ENCODE measurements around the gene SKI. TPM values are rescaled to one million over a fixed set of nuclear protein-coding genes. Genes with fewer than 3 reads are reported as not detected.
A peak's percentile ranks its signal among the peaks of the same experiment; 100 is the strongest.

Gene SKI
- total RNA-seq, 1 donor from 2014 or later = 55.7 TPM

- Mint-ChIP-seq H3K27me3 (no peaks in the 10 kb centered on the region), H3K4me3 (no peak overlapping the region), H3K9me3 (no peaks in the 10 kb centered on the region), H3K27ac (no peak overlapping the region), H3K36me3 (no peaks in the 10 kb centered on the region), H3K4me1 (ENCODE audit: unreplicated experiment) (peaks cover 13% of the 10 kb centered on the region)
- no peak for DNase-seq (ENCODE audit: extremely low spot score, unreplicated experiment)
- TF ChIP-seq CTCF (conservative IDR thresholded peaks at IDR 0.05) = no peak
Measured at GRCh38 chr1:2195785-2196184, 32.3 kb upstream of the SKI start.

GRCh38 chr1:2196901-2197638 lies 31.0 kb upstream of the SKI start:
- DNase-seq (ENCODE audit: extremely low spot score, unreplicated experiment) = no peak
- Mint-ChIP-seq H3K4me3 (no peak overlapping the region), H3K27ac (no peak overlapping the region), H3K36me3 (no peaks in the 10 kb centered on the region), H3K4me1 (ENCODE audit: unreplicated experiment) (peaks cover 7% of the 10 kb centered on the region), H3K9me3 (no peaks in the 10 kb centered on the region), H3K27me3 (no peaks in the 10 kb centered on the region)
- no peak for TF ChIP-seq CTCF (conservative IDR thresholded peaks at IDR 0.05)

- Mint-ChIP-seq H3K4me3 (no peak overlapping the region), H3K27me3 (no peaks in the 10 kb centered on the region), H3K4me1 (ENCODE audit: unreplicated experiment) (peaks cover 7% of the 10 kb centered on the region), H3K27ac (no peak overlapping the region), H3K36me3 (no peaks in the 10 kb centered on the region), H3K9me3 (no peaks in the 10 kb centered on the region)
- TF ChIP-seq CTCF (conservative IDR thresholded peaks at IDR 0.05) = no peak
- DNase-seq (ENCODE audit: extremely low spot score, unreplicated experiment) = no peak
Measured at GRCh38 chr1:2197707-2198165, 30.4 kb upstream of the SKI start.

GRCh38 chr1:2198571-2198970 lies 29.5 kb upstream of the SKI start:
- Mint-ChIP-seq H3K27me3 (no peaks in the 10 kb centered on the region), H3K4me3 (no peak overlapping the region), H3K9me3 (no peaks in the 10 kb centered on the region), H3K27ac (no peak overlapping the region), H3K4me1 (ENCODE audit: unreplicated experiment) (peaks cover 7% of the 10 kb centered on the region), H3K36me3 (no peaks in the 10 kb centered on the region)
- no peak for DNase-seq (ENCODE audit: extremely low spot score, unreplicated experiment)
- no peak for TF ChIP-seq CTCF (conservative IDR thresholded peaks at IDR 0.05)

- Mint-ChIP-seq H3K27me3 (no peaks in the 10 kb centered on the region), H3K4me3 (peak overlapping the region; percentile 84), H3K36me3 (no peaks in the 10 kb centered on the region), H3K27ac (peak overlapping the region; percentile 78), H3K4me1 (ENCODE audit: unreplicated experiment) (peaks cover 7% of the 10 kb centered on the region), H3K9me3 (no peaks in the 10 kb centered on the region)
- DNase-seq (ENCODE audit: extremely low spot score, unreplicated experiment) = no peak
- TF ChIP-seq CTCF (conservative IDR thresholded peaks at IDR 0.05) = no peak
Measured at GRCh38 chr1:2199042-2199810, 28.9 kb upstream of the SKI start.
